Stimulated activated CD4-positive, alpha-beta T cell treated with anti-CD3 and anti-CD28 coated beads, TNF-alpha, amount 100 ng/mL, for 1 hour (primary cell): ENCODE data around the gene MAP2K3.
"Not testable (repeated sequence)": the region's sequence is repeated elsewhere in the genome, so short reads cannot be mapped to it uniquely, and the experiment has no call there.

Experiments
- DNase-seq, 3 donors: peaks; one replicate each; pipeline ENCODE4 v3.0.0-alpha.2; 2020; ENCODE audit warnings: low read depth in 3 of 3, low spot score in 1 of 3

MAP2K3 gene

DNA sequence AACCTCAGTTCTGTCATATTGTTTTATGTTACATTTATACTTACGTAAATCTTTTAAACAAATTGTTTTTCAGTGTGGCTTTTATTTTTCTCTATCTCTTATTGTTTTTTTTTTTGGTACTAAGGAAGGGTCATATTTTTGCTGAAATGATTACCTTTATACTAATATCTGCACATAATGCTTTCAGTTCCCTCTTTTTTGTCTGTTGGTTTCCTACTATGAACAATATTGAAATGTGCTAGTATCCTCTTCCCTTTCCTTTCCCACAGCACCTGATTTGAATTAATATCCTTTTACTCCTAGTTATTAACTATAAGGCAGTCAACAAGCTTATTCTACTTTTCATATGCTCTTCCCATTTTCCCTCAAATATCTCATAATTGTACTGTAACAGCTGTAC lies 43.4 kb downstream of the MAP2K3 start:
- not testable (repeated sequence) for DNase-seq

- not testable (repeated sequence) for DNase-seq
Measured at GRCh38 chr17:21328778-21329177, 44.3 kb downstream of the MAP2K3 start.

DNA sequence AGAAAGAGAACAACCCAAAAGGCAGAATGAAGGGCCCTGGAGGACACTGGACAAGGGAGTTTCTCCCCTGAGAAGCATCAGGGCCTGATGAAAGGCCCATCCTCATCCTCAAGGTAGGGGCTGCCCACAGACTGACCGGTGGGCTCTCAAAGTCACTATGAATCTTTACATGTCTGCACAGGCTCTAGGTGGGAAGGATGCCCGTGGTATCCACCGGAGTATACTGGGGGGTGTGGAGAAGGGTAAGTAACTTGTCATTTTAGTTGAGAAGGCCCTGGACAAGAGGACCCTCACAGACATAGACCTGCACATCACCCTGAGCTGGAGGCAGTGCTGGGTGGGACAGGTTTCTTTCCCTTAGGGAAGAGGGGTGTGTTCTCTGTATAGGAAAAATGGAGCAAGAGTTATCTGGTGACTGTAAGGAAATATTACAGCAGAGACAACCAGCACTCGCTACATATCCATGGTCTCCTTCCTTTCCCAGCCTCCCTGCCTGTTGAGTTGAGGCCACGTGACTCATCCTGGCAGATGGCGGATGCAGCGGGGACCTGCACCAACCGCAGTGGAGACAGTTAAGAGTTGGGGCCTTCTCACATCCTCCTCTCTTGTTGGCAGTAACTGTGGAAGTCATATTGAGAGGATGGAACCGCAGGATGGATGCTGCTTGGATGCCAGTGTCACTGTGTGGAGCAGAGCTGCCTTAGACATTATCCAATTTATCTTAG lies 46.1 kb downstream of the MAP2K3 start:
- DNase-seq = no peak

DNA sequence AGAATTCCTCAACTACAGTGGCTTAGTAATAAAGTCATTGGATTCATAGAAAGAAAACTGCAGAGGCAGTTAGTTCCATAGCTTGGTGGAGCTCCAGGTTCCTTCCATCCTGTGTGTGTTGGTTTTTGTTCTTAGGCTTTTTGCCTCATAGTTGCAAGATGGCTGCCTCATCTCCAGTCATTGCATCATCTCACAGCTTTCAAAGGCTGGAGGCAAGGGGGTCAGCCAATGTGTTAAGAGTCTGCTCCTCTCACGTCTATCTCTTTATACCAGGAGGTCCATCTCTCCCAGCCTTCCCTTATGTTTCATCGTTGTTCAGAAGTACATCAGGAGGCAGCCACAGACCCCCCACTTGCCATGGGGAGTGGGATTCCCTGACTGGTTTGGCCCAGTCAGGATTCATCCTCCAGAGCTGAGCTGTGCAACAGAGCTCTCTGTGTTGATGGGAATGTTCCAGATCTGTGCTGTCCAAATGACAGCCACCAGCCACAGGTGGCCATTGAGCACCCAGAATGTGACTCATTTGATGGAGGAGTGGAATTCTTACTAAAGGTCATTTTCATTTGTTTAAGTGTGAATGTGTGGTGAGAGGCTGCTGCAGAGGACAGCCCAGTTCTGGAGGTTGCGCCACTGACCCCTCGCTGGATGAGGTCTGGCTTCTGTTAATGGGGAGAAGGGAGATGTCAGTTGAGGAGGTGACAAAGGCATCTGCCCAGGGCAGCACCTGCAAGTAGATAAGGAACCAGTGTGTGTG lies 52.2 kb downstream of the MAP2K3 start:
- DNase-seq = not testable (repeated sequence)

DNA sequence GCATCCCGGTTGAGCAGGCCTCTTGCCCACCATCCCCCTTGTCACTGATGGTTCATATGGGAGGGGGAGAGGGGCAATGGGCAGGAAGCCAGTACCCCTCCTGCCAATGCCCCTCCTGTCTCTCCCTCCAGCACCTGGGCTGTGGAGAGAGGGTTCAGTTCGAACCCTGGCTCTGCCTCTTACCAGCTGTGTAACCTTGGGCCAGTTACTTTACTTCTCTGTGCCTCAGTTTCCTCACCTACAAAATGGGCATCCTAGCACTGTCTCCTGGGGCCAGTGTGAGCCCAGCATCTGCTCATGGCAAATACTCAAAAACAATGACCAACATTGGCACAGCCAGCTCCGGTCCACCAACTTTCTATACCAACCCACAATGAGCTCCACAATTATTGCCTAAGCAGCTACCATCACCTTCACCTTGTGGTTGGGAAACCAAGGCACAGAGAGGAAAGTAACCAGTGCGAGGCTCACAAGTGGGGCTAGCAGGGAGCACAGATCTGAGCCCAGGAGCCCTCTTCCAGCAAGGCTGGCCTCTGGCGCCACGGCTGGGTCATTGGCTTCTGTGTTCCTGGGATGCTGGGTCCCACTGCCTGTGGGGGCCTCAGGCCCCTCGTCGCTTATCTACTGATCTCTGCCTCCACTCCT lies 53.6 kb downstream of the MAP2K3 start:
- not testable (repeated sequence) for DNase-seq

GRCh38 chr17:21339011-21339410 lies 54.5 kb downstream of the MAP2K3 start:
- DNase-seq = no peak

DNA sequence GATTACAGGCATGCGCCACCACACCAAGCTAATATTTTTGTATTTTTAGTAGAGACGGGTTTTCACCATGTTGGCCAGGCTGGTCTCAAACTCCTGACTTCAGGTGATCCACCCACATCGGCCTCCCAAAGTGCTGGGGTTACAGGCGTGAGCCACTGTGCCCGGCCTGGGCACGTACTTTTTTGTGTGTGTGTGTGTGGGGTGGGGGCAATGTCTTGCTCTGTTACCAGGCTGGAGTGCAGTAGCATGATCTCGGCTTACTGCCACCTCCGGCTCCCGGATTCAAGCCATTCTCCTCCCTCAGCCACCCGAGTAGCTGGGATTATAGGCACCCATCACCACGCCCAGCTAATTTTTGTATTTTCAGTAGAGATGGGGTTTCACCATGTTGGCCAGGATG lies 55.1 kb downstream of the MAP2K3 start:
- DNase-seq = not testable (repeated sequence)

DNA sequence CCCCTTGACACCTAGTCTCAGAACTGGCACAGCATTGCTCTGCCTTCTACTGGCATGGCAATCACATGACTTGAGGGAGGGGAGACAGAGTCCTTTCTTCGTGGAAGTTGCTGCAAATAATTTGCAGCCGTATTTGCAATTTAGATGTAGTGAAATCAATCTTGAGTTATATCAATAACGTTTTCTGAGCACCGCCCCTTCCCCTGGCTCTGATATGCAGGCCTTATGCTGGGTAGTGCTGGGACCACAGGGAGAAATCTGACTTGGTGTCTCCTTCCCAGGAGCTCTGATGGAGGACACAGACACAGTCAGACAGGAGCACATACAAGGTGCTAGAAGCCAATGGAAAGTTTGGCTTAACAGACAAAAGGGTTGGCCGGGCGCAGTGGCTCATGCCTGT lies 55.9 kb downstream of the MAP2K3 start:
- DNase-seq = not testable (repeated sequence)

DNA sequence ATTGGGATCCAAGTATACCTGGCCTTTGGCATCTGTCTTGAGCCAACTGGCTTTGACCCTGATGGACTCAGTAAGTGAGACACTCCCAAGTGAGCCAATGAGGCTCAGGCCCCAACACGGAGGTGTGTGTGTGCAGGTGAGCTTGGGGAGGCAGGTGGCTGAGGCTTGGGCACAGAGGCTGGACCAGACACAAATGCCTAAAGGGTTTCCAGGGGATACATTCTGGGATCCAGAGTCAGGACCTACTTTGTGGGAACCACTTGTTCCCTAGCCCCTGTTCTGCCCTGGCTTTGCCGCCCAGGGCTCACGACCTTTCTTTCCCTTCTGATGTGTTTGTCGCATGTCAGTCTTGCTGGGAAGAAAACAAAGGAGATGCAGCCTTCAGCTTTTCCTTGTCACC lies 56.8 kb downstream of the MAP2K3 start:
- not testable (repeated sequence) for DNase-seq

DNA sequence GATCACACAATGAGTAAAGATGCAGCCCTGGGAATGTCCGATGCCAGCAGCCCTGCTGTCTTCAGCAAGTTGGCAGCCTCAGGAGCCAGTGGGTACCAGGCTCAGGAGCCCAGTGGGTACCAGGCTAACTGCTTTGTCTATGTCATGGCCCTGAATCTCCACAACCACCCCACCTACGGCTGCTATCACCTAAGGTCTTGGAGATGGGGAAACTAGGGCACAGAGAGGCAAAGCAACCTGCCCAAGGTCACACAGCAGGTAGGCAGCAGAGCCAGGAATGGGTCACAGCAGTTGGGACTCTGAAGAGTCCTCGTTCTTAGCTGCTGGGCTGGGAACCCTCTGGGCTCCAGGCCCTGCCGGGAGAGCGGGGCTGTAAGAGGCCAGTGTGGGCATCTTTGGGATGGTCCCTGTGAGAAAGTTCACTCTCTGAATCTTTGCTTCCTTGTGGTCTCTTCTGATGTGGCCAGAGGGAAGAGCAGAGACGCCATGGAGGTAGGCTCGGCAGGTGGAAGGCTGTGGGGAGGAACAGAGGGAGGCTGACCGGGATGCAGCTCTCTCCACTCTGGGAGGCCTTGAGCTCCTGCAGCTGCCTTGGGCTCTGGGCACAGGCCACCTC lies 57.5 kb downstream of the MAP2K3 start:
- DNase-seq = not testable (repeated sequence)

GRCh38 chr17:21343061-21343949 lies 58.8 kb downstream of the MAP2K3 start:
- not testable (repeated sequence) for DNase-seq

DNA sequence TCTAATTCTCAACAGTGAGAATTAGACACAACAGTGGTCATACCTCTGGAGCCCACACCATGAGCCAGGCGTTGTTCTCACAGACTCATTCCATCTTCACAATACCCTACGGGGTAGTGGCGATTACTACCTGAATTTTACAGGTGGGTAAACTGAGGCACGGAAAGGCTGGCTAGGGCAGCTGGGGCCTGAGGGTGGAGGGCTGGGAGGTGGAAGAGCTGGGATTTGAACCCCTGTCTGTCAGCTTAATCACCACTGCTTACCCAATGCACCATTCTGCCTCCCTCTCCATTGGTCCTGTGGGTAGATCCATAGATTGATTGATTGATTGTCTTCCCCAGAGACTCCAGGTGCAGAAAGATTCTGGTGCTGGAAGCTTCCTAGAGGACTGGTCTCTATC lies 60.3 kb downstream of the MAP2K3 start:
- DNase-seq = not testable (repeated sequence)

- DNase-seq = no peak
Measured at GRCh38 chr17:21345236-21345635, 60.7 kb downstream of the MAP2K3 start.

DNA sequence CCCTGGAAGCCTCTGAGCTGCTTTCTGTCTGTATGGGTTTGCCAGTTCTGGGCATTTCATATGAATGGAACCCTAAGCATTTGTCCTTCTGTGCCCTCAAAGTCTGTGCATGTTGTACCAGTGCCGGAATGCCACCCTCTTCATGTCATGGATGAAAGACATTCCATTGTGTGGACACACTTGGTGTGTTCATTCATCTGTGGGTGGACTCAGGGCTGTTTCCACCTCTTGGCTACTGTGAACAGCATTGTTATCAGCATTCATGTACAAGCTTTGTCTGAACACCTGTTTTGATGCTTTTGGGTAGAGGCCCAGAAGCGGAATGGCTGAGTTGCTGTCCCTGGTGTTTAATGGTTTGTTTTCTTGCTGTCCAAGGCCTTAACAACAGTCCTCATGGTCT lies 61.6 kb downstream of the MAP2K3 start:
- not testable (repeated sequence) for DNase-seq

DNA sequence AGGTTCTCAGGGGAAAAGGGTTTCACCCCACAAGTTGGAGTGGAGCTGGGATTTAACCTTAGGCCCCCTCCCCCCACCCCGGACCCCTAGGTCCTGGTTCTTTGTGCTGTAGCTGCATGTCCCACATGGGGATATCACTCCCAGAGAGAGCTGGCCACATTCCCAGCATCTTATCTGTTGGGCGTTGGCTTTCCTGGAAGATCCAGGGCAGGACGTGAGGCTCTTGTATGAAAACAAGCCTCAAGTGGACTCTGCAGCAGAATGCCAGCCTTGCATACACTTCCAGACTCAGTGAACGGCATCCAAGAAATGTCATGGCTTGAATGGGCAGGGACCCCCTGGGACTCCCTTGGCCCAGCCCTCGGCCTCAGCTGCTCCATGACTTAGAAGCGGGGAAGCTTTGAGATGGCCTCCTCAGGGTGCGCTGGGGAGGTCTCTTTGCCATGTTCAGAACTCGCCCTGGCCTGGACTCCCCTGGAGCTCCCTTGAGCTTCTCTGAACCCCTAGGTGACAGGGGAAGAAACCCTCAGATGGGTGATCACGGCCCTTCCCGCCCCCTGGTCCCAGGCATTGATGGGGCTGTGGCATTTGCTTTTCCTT lies 62.2 kb downstream of the MAP2K3 start:
- not testable (repeated sequence) for DNase-seq

DNA sequence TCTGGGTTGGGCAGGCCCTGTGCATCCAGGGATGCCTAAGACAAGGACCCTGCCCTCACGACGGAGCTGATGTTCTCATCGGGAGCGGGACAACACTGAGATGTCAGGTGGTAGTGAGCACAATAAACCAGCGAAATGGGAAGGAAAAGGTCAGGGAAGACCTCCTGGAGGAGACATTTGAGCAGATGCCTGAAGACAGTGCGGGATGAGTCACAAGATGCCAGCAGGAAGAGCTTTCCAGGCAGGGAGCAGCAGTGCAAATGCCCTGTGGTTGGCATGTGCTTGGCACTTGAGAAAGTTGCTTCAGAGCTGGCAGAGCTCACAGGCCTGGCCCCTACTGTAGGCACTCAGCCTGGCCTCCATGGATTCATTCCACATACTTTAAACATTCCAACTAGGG lies 63.1 kb downstream of the MAP2K3 start:
- not testable (repeated sequence) for DNase-seq

DNA sequence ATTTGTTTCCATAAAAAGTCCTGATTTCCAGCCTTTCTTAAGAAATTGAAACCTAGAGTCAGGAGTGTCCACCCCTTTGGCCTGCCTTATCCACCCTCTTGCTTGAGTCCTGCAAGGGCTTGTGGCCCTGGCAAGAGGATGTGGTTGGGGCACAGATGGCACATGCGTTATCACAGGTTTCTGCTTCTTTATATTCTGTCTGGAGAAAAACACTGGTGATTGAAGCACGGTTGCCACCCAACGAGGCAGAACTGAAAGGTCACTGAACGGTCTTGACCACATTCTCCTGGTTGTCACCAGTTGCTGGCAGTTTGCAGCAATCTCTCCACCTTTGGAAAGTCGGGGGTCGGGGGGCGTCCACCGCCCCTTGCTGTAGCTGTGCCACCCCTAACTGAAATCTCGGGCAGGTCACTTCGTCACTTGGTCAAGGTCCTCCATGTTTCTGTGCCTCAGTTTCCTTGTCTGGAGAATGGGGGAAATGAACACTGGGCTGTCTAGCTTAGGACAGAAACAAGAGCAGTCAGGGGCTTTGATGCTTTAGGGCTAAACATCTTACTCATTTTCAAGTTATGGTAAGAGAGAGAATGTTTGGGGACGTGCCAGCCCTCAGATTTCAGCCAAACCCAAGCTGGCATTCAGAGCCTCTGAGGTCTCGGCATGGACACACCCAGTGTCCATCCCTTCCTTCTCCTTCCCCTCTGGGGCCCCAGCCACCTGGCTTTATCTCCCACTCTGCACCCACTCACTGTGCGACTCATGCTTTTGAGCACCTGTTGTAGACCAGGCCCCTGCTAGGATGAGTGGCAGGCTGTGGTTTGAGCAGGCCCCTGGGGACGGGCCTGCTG lies 63.8 kb downstream of the MAP2K3 start:
- DNase-seq = not testable (repeated sequence)

DNA sequence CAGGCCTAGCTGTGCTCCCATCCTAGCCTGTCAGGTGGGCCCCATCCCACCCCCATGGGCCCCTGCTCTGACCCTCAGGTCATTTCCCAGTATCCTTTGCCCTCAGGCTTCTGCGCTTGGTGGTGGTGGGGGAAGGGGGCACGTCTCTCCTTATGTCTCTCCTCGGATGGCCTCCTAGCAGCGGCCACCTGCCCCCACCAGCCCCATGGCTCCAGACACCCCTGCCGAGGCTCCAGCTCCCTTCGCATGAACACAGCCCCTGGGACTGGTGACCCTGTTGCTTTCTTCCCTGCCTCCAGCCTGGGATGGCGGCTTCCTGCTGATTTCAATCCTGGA lies 64.4 kb downstream of the MAP2K3 start:
- not testable (repeated sequence) for DNase-seq

GRCh38 chr17:21349358-21350050 lies 65.0 kb downstream of the MAP2K3 start:
- DNase-seq = not testable (repeated sequence)
